BE2C (cell line): ENCODE data around the gene NUP205.

ENCODE experiments used
- DNase-seq: peaks from one replicate; pipeline ENCODE4 v3.0.0-alpha.2; 2020
- H3K27me3 ChIP-seq: fragments of 250-450 bp; sonication (Bioruptor Pico); 2 replicates; pipeline ENCODE4 v1.5.1; 2020; ENCODE audit warnings: mild to moderate bottlenecking
- H3K36me3 ChIP-seq: fragments of 250-450 bp; sonication (Bioruptor Pico); 2 replicates; pipeline ENCODE4 v1.5.1; 2020; ENCODE audit warnings: mild to moderate bottlenecking
- H3K4me1 ChIP-seq: fragments of 250-450 bp; sonication (Bioruptor Pico); 2 replicates; pipeline ENCODE4 v1.5.1; 2020
- H3K4me3 ChIP-seq: 2 replicates; pipeline ENCODE4 v1.5.1; 2011; ENCODE audit warnings: low read depth, low read length
- H3K9me3 ChIP-seq: fragments of 250-450 bp; sonication (Bioruptor Pico); 2 replicates; pipeline ENCODE4 v1.5.1; 2020
- TF ChIP-seq, protein P1 (sequence below): IDR thresholded peaks from 2 replicates; pipeline ENCODE4 v1.5.1; 2012; ENCODE audit warnings: mild to moderate bottlenecking, low read depth, low read length

Gene NUP205

DNA sequence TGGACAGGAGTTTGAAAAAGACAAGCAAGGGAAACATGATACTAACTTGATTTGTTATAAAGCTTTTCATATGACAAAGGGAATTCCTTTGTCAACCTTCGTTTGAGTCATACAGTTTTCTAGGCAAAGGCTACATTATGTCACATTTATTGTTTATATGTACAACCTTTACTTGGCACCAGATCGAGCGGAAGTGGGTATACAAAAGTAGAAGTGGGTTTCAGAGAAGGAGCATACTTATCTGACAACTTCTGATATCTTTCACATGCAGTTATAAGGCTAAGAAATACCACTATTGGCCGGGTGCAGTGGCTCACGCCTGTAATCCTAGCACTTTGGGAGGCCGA lies 115.6 kb downstream of the NUP205 start:
- H3K27me3 ChIP-seq, result no peaks in the 10 kb centered on the region
- TF ChIP-seq, protein P1, sequence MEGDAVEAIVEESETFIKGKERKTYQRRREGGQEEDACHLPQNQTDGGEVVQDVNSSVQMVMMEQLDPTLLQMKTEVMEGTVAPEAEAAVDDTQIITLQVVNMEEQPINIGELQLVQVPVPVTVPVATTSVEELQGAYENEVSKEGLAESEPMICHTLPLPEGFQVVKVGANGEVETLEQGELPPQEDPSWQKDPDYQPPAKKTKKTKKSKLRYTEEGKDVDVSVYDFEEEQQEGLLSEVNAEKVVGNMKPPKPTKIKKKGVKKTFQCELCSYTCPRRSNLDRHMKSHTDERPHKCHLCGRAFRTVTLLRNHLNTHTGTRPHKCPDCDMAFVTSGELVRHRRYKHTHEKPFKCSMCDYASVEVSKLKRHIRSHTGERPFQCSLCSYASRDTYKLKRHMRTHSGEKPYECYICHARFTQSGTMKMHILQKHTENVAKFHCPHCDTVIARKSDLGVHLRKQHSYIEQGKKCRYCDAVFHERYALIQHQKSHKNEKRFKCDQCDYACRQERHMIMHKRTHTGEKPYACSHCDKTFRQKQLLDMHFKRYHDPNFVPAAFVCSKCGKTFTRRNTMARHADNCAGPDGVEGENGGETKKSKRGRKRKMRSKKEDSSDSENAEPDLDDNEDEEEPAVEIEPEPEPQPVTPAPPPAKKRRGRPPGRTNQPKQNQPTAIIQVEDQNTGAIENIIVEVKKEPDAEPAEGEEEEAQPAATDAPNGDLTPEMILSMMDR, result no peak
- no peak for DNase-seq
- peaks cover 24% of the 10 kb centered on the region for H3K36me3 ChIP-seq
- peaks cover 9% of the 10 kb centered on the region for H3K4me1 ChIP-seq
- H3K9me3 ChIP-seq, result no peaks in the 10 kb centered on the region
- no peak overlapping the region for H3K4me3 ChIP-seq

DNA sequence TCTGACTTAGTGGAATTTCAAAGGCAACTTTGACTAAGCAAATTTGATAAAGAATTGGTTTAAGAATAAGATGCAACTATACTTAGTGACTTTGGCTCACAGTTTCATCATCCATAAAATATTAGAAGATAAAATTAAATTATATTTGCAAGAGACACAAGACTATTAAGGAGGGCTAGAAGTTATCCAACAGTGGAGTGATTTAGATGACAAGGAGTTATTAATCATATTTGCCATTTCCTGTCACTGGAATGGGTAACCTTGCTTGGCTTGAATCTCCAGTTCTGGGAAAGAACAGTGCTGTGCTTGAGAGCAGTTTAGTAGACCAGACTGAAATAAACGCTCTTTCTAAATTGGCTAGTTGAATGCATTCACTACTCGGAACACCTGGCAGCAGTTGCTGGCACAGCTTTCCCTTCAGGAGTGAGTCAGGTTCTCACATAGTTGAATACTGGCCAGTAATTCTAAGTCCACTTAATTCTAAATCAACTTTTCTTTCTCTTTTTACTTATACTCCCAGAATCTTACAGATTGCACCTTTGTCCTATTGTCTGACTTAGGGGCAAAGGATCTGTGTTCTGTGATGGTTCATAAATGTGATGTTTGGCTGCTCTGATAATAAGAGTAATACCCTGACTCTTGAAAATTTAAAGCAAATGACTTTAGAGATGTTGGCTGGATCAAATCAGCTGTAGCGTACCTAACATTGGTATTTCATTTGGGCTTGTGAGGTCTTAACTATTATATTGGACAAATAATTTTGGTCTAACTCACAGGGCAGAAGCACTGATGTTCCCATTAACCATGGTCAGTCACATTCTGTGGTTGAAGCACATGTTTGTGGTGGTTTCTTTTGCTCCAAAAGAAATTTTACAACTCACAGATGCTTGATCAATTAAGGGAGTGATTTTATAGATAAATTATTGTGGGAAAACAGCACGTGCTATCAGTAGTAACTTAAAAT lies 121.2 kb downstream of the NUP205 start:
- DNase-seq, result no peak
- TF ChIP-seq, protein P1, result no peak
- no peaks in the 10 kb centered on the region for H3K9me3 ChIP-seq
- peaks cover 12% of the 10 kb centered on the region for H3K4me1 ChIP-seq
- no peaks in the 10 kb centered on the region; the same call in 1 of the 2 replicates for H3K27me3 ChIP-seq
- H3K4me3 ChIP-seq, result no peak overlapping the region
- H3K36me3 ChIP-seq, result peaks cover 22% of the 10 kb centered on the region

DNA sequence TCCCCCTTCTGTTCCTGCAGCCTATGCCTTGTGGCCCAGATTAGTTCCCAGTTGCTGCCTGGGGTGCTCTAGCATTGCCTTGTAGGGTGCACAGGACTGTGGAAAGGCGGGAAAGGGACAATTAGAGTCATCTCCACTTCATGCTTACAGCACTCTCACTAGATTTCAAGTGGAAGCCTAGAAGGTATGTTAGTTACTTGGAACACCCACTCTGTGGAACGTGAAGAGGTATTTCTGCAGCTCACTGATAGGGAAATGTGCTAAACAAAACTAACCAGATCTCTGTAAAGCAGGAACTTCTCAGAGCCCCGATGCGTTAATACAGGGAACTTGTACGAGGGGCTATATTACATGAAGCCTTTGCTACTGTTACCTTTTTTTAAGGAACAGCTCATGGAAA lies 124.0 kb downstream of the NUP205 start:
- H3K9me3 ChIP-seq, result no peaks in the 10 kb centered on the region
- H3K36me3 ChIP-seq, result peaks cover 5% of the 10 kb centered on the region
- TF ChIP-seq, protein P1, result no peak
- H3K27me3 ChIP-seq, result no peaks in the 10 kb centered on the region; the same call in 1 of the 2 replicates
- H3K4me3 ChIP-seq, result no peak overlapping the region
- H3K4me1 ChIP-seq, result peaks cover 12% of the 10 kb centered on the region
- no peak for DNase-seq

DNA sequence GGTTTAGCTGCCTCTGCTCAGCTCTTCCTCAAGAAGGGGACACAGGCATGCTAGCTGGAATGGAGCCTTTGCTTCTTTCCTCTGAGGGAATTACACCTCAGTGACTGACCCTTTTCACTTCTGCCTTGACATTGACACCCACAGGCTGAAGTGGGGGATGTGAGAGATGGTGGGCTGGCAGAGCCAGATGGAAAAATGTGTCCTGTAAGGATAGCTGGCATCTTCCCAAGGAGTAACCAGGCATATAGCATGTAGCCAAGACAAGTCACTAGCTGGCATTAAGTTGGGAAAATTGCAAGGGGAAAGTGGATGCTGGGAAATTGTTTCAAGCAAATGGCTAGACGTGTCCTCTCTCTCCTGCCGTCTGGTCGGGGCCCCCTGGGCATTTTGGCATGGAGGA lies 124.5 kb downstream of the NUP205 start:
- Histone ChIP-seq H3K9me3 (no peaks in the 10 kb centered on the region), H3K27me3 (no peaks in the 10 kb centered on the region; the same call in 1 of the 2 replicates), H3K4me1 (peaks cover 12% of the 10 kb centered on the region), H3K4me3 (no peak overlapping the region), H3K36me3 (peaks cover 5% of the 10 kb centered on the region)
- no peak for DNase-seq
- TF ChIP-seq, protein P1, result no peak

DNA sequence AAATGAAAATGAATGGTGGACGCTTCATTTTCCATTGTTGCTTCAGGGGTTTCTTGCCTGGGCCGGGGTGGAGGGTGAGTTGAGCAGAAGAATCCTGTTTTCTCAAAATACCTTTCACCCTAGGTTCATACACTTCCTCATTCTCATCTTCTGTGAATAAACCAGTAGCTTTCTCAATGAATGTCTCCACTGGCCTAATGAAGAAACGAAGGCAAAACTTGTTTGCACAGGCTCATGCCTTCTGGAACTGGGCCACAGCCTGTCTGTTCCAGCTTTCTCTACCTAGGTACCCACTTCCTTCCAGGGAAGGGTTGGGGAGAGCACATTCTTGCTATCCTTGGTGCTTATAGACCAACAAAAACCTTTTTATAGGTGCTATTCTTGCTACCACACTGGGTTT lies 125.9 kb downstream of the NUP205 start:
- H3K27me3 ChIP-seq, result no peaks in the 10 kb centered on the region; the same call in 1 of the 2 replicates
- H3K36me3 ChIP-seq, result no peaks in the 10 kb centered on the region; the same call in none of the 2 replicates
- TF ChIP-seq, protein P1, result no peak

DNA sequence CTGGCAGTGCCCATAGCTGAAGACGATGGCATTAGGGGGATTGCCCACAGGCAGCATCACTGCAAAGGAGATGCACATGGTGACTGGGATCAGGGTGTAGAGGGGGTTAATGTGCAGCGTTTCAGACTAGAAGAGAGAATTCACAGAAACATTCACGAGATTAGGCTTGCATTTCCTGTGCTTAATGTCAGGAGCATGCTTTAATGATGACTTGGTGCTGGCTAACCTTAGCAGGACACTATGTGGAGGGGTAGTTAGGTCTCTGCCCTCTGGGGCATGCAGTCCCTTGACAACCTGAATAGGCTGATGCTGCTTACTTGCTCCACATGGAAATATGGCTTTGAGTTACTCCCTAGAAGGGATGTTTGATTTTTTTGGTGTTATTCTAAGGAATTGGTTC lies 126.4 kb downstream of the NUP205 start:
- no peak overlapping the region for H3K4me3 ChIP-seq
- DNase-seq, result no peak
- H3K36me3 ChIP-seq, result no peaks in the 10 kb centered on the region; the same call in none of the 2 replicates
- H3K4me1 ChIP-seq, result peaks cover 1% of the 10 kb centered on the region
- no peaks in the 10 kb centered on the region for H3K9me3 ChIP-seq
- no peaks in the 10 kb centered on the region for H3K27me3 ChIP-seq
- TF ChIP-seq, protein P1, result no peak

More for the DNA sequence above, 125.9 kb downstream of the NUP205 start:
- DNase-seq, result no peak
- H3K4me3 ChIP-seq, result no peak overlapping the region
- H3K4me1 ChIP-seq, result peaks cover 7% of the 10 kb centered on the region
- H3K9me3 ChIP-seq, result no peaks in the 10 kb centered on the region
